Activated CD4-positive, alpha-beta T cell treated with anti-CD3 and anti-CD28 coated beads, Interleukin-2, amount 10 ng/mL, durations not matched to agents 24 days and 14 days (primary cell): ENCODE measurements around the gene CDK5RAP2. TPM values are rescaled to one million over a fixed set of nuclear protein-coding genes. Genes with fewer than 3 reads are reported as not detected.
A peak's percentile ranks its signal among the peaks of the same experiment; 100 is the strongest.

Experiments
- DNase-seq: peaks from one replicate; pipeline ENCODE4 v3.0.0; 2022
- H3K27ac Mint-ChIP-seq: one replicate; pipeline ENCODE4 v1.8.0; 2022; ENCODE audit warnings: mild to moderate bottlenecking, mixed read lengths
- H3K27me3 Mint-ChIP-seq: one replicate; pipeline ENCODE4 v1.8.0; 2022; ENCODE audit warnings: mixed read lengths
- H3K36me3 Mint-ChIP-seq: one replicate; pipeline ENCODE4 v1.8.0; 2022; ENCODE audit warnings: low read depth, mild to moderate bottlenecking, mixed read lengths
- H3K4me1 Mint-ChIP-seq: one replicate; pipeline ENCODE4 v1.8.0; 2021; ENCODE audit warnings: mixed read lengths
- H3K4me3 Mint-ChIP-seq: one replicate; pipeline ENCODE4 v1.8.0; 2022; ENCODE audit warnings: mild to moderate bottlenecking, moderate library complexity, mixed read lengths
- H3K9me3 Mint-ChIP-seq: one replicate; pipeline ENCODE4 v1.8.0; 2021; ENCODE audit warnings: mixed read lengths
- intact Hi-C: fragments of 100-400 bp; cut with micrococcal nuclease; formaldehyde crosslinking; loops from one replicate; pipeline ENCODE4 v1.15.1; 2023
- total RNA-seq: library from RNA; stranded (reverse); gene quantifications from 2 replicates; pipeline ENCODE4 v1.2.3, GENCODE V29; 2022

CDK5RAP2 gene
- total RNA-seq, 1 donor from 2014 or later, result 70.0 TPM

DNA sequence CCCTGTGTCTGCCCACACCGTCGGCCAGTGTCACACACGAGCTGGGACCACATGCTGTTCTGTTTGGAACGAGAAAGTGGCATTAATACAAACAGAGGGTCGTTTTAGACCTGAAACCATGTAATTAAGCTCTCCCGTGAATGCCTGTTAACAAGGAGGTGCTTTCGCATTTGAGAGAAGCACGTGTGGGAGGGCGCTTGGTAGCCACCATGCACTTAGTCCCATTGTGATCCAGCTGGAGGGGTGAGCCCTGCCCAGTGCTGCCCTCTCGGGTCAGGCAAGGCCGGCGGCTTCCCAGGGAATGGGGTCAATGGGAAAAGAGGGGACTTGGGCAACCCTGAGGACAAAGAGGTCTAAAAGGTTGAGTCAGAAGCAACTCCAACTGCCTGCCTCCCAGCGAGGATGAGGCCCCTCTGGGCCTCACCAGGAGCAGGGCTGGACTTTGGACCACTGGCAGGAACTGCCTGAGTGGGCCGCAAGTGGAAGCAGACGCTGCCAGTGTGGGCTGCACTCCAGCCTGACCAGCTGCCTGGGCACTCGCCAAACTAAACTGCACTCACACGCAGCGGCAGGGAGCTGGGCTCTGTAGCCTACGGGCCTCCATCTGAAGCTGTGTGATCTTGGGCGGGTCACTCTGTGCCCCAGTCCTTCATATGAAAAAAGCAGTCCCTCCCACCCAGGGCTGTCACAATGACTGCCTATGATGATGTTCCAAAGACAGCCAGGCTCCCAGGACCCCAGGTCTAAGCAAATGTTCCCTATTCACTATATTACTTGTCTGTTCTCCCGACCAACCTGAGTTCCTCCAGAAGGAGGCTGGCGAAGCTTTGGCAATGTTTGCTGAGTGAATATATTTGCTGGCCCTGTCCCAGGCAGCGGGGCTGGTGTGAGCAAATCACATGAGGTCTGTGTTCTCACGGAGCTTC is 195.7 kb downstream of the CDK5RAP2 start:
- no peaks in the 10 kb centered on the region for H3K9me3 Mint-ChIP-seq
- H3K4me3 Mint-ChIP-seq, result no peak overlapping the region
- peaks cover 22% of the 10 kb centered on the region for H3K36me3 Mint-ChIP-seq
- intact Hi-C loops, result no loop called here
- no peaks in the 10 kb centered on the region for H3K27me3 Mint-ChIP-seq
- H3K27ac Mint-ChIP-seq, result no peak overlapping the region
- no peak for DNase-seq
- H3K4me1 Mint-ChIP-seq, result no peaks in the 10 kb centered on the region

DNA sequence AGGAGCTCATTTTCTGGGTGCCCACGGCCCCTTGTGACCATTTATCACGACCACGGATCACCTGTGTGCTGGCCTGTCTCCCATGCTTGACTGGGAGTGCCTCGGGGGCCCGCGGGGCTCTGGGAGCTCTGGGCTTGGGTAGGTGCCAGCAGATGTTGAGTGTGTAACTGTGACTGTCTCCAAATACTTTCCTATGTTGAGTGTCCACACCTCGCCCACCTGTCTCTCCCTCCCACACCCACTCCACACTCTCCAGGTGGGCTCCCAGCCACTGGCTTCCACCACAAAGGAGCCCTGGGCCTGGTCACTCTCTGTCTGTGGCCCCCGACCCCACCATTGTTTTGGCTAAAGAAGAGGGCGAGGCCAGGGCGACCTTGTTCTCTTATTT is 196.4 kb downstream of the CDK5RAP2 start:
- H3K27ac Mint-ChIP-seq, result no peak overlapping the region
- no peaks in the 10 kb centered on the region for H3K27me3 Mint-ChIP-seq
- peaks cover 15% of the 10 kb centered on the region for H3K36me3 Mint-ChIP-seq
- DNase-seq, result no peak
- no peaks in the 10 kb centered on the region for H3K4me1 Mint-ChIP-seq
- H3K4me3 Mint-ChIP-seq, result no peak overlapping the region
- H3K9me3 Mint-ChIP-seq, result no peaks in the 10 kb centered on the region
- intact Hi-C loops, result no loop called here

DNA sequence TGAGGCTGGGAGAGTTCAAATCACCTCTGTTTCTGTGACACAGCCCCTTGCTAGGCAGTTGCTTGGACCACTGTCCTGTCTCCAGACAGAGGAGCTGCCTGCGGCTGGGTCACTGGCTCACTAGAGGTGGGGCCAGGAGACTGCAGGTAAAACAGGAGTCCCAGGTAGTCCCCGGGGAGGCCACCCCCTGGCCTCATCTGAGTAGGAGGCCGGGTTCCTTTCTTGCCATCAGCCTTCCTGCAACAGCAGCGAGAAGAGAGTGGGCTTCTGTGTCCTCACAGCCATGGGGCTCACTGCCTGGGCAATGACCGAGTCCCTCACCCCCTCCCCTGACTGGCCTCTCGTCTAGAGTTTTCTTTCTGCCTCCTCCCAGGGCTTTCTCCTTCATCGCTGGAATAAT is 197.5 kb downstream of the CDK5RAP2 start:
- Mint-ChIP-seq H3K36me3 (peaks cover 9% of the 10 kb centered on the region), H3K4me3 (no peak overlapping the region), H3K4me1 (no peaks in the 10 kb centered on the region), H3K27ac (no peak overlapping the region), H3K9me3 (no peaks in the 10 kb centered on the region), H3K27me3 (no peaks in the 10 kb centered on the region)
- no peak for DNase-seq
- intact Hi-C loops, result no loop called here

DNA sequence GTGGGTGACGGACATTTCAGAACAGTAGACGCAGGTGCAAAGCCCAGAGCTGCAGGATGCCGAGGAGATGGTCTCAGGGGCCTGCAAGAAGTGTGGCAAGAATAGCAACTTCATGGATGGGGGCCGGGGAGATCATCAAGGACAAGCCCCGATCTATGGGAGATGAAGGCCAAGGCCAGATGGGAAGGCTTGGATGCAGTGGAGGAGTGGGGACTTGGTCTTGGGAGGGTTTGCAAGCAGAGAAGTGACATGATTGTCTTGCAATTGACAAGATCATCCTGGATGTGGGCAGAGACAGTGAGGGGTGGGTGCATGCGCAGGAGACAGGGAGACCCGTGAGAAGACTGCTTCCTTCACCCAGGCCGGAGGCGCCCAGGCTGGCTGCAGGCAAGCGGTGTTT is 198.1 kb downstream of the CDK5RAP2 start:
- H3K27ac Mint-ChIP-seq, result peak overlapping the region; percentile 49

DNA sequence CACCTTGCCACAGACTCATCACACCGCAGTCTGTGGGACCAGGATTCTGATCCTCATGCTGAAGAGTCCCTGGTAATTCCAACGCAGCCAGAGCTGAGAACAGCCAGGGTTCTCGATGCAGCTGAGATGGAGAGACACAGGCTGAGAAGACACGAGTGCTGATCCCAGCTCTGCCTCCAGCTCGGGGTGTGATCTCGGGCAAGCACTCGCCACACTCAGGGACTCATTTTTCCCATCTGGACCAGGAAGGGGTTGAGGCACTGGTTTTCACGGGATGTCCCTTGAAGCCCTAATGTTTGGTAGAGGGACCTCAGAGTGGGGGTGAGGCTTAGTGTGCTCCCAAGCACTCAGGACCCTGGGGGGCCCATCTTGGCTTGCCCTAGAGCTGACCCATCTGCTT is 200.4 kb downstream of the CDK5RAP2 start:
- Mint-ChIP-seq H3K36me3 (peaks cover 6% of the 10 kb centered on the region), H3K27ac (no peak overlapping the region), H3K4me1 (no peaks in the 10 kb centered on the region), H3K27me3 (no peaks in the 10 kb centered on the region), H3K9me3 (no peaks in the 10 kb centered on the region), H3K4me3 (no peak overlapping the region)
- intact Hi-C loops, result no loop called here
- DNase-seq, result no peak

More for the DNA sequence above, 198.1 kb downstream of the CDK5RAP2 start:
- Mint-ChIP-seq H3K27me3 (no peaks in the 10 kb centered on the region), H3K9me3 (no peaks in the 10 kb centered on the region), H3K4me3 (no peak overlapping the region), H3K36me3 (peaks cover 8% of the 10 kb centered on the region), H3K4me1 (no peaks in the 10 kb centered on the region)
- DNase-seq, result no peak
- intact Hi-C loops, result no loop called here

DNA sequence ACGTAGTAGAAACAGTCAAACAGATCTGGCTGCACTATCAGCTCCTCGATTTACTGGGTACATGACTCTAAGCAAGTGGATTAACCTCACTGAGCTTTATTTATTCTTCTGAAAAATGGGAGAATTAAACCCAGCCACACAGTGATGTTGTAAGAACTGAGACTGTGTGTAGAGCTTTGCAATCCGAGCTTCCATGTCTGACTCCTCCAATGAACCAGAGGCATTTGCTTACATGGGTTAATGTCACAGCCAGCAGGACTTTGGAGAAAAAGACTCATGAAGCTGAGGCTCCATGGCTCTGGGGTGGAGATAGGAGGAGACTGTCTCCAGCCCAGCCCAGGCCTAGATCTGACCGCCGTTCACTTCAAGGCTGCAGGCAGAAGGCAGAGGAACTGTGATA is 201.3 kb downstream of the CDK5RAP2 start:
- no peaks in the 10 kb centered on the region for H3K4me1 Mint-ChIP-seq
- H3K27ac Mint-ChIP-seq, result no peak overlapping the region
- DNase-seq, result no peak
- no peaks in the 10 kb centered on the region for H3K9me3 Mint-ChIP-seq
- intact Hi-C loops, result no loop called here
- H3K36me3 Mint-ChIP-seq, result peaks cover 6% of the 10 kb centered on the region
- H3K4me3 Mint-ChIP-seq, result no peak overlapping the region
- H3K27me3 Mint-ChIP-seq, result no peaks in the 10 kb centered on the region

DNA sequence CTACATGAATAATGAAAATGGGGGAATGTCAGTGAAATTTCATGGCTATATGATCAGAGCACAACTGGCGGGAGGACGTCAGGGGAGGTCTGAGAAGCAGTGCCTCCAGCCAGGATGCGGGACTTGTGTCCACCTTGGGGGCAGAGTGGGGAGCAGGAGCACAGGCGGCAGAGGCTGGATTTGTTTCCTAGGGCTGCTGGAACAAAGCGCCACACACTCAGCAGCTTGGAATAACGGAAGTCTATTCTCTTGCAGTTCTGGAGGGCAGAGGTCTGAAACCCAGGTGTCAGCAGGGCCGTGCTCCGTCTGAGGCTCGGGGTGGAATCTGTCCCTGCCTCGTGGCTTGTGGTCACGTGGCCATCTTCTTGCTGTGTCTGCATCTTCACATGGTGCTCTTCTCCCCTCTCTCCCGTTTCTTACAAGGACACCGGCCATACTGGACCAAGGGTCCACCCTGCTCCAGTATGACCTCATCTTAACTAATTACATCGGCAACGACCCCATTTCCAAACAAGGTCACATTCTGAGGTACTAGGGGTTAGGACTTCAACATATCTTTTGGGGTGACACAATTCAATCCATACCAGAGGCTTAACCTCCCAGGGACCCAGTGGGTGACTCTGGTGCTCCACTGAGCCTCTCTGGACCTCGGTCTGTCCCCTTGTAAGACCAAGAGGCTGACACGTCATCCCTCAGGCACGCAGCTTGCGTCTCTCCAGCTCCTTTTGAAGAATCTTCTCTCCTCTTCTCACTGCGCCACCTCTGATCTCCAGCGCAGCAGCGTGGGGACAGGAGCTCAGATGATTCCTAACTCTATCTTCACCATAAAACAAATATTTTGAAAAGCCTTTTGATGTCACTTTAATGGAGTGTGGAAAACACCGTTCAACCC is 202.5 kb downstream of the CDK5RAP2 start:
- Mint-ChIP-seq H3K36me3 (peaks cover 6% of the 10 kb centered on the region), H3K9me3 (no peaks in the 10 kb centered on the region), H3K27ac (no peak overlapping the region), H3K4me3 (no peak overlapping the region), H3K27me3 (no peaks in the 10 kb centered on the region), H3K4me1 (no peaks in the 10 kb centered on the region)
- intact Hi-C loops, result no loop called here
- DNase-seq, result no peak

DNA sequence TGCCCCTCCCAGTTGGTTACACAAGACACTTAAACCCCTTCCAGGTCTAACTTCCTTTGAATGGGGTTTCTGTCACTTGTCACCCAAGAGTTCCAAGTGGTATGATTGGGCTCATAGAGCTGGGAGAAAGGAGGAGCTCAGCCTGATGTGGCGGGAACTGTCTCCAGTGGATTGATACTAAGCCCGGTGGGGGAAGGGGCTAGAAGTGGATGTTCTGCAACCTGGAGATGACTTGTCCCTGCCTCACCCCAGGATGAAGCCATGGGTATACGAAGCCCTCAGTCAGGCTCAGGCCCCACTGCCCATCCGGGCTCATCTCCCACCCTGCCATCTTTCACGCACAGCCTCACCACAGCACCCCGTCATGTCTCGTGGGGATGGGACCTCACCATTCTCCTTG is 203.9 kb downstream of the CDK5RAP2 start:
- DNase-seq, result no peak
- Mint-ChIP-seq H3K36me3 (peaks cover 2% of the 10 kb centered on the region), H3K4me3 (no peak overlapping the region), H3K27me3 (no peaks in the 10 kb centered on the region), H3K9me3 (no peaks in the 10 kb centered on the region), H3K27ac (no peak overlapping the region), H3K4me1 (no peaks in the 10 kb centered on the region)
- intact Hi-C loops, result no loop called here

DNA sequence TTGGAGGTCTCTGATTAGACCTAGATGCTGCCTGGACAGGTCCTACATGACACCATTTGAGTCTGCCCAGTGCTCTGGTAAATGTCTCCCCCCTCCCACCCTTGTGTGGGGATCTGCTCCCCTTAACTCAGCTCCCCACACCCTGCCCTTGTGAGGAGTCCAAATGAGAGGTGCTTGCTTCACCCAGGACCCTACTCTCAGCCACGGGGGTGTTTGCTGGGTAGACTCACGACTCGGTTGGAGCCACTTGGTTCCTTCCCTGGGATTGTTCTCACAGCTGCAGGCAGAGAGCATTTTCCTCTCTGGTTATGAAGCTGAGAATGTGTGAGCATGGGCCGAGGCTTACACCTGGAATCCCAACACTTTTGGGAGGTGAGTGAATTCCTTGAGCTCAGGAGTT is 204.7 kb downstream of the CDK5RAP2 start:
- Mint-ChIP-seq H3K4me3 (no peak overlapping the region), H3K27ac (no peak overlapping the region), H3K4me1 (no peaks in the 10 kb centered on the region), H3K9me3 (no peaks in the 10 kb centered on the region), H3K27me3 (no peaks in the 10 kb centered on the region), H3K36me3 (peaks cover 2% of the 10 kb centered on the region)
- intact Hi-C loops, result no loop called here
- DNase-seq, result no peak

DNA sequence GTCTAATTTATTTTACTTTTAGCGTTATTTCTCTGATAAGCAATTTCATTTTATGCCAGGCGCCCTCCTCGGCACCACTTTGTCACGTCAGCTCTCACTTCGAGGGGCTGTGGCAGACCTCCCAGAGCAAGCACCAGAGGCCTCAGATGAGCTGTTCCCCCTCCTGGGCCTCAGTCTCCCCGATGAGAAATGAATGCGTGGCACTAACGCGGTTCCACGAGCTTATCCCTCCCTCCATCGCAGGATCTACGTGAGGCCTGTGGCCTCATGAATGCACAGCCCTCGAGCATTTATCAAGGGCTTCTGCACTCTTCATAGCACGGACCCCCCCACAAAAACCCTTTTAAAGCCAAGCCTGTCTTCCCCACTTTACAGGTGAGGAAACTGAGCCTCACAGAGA is 205.2 kb downstream of the CDK5RAP2 start:
- no peaks in the 10 kb centered on the region for H3K9me3 Mint-ChIP-seq
- H3K4me3 Mint-ChIP-seq, result no peak overlapping the region
- no peaks in the 10 kb centered on the region for H3K4me1 Mint-ChIP-seq
- intact Hi-C loops, result no loop called here
- peaks cover 2% of the 10 kb centered on the region for H3K36me3 Mint-ChIP-seq
- H3K27me3 Mint-ChIP-seq, result no peaks in the 10 kb centered on the region
- no peak overlapping the region for H3K27ac Mint-ChIP-seq
- DNase-seq, result no peak

DNA sequence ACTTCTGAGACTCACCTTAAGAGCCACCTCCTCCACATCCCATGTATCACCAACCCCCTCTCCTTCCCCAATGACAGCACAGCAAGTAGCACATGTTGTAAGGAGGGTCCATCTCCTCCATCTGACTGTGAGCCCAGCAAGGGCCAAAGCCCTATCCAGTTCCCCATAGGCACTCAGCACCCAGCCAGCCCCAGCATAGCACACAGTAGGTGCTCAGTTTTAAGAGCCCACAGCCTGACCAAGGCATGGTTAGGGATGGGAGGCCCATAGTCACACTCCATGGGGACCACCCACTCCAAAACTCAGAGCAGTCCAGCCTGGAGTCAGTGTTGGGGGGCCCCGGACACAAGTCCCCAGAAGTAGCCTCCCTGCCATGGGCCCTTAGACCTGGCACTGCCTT is 205.7 kb downstream of the CDK5RAP2 start:
- no peak for DNase-seq
- no peaks in the 10 kb centered on the region for H3K27me3 Mint-ChIP-seq
- intact Hi-C loops, result no loop called here
- no peak overlapping the region for H3K4me3 Mint-ChIP-seq
- no peaks in the 10 kb centered on the region for H3K4me1 Mint-ChIP-seq
- no peak overlapping the region for H3K27ac Mint-ChIP-seq
- H3K9me3 Mint-ChIP-seq, result no peaks in the 10 kb centered on the region
- peaks cover 2% of the 10 kb centered on the region for H3K36me3 Mint-ChIP-seq

DNA sequence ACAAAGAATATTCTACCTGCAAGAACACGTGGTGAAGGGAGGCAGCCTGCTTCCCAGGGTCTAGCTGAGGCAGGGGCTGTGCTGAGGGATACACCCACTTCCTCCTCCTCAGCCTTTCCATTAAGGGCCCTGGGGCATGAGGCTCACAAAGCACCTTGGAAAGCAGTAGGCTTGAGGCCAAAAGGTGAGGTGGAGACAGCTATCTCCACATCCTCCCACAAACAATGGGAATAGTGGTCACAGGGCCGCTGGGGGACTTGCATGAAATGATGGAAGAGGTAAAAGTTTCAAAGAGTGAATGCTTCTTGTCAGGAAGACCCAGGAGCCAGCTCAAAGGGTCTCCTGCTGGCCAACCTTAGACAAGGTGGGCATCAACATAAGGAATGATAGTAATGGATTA is 207.9 kb downstream of the CDK5RAP2 start:
- intact Hi-C loops, result no loop called here
- H3K27ac Mint-ChIP-seq, result no peak overlapping the region
- H3K36me3 Mint-ChIP-seq, result peaks cover 2% of the 10 kb centered on the region
- no peak overlapping the region for H3K4me3 Mint-ChIP-seq
- no peaks in the 10 kb centered on the region for H3K27me3 Mint-ChIP-seq
- no peak for DNase-seq
- H3K9me3 Mint-ChIP-seq, result no peaks in the 10 kb centered on the region
- no peaks in the 10 kb centered on the region for H3K4me1 Mint-ChIP-seq

DNA sequence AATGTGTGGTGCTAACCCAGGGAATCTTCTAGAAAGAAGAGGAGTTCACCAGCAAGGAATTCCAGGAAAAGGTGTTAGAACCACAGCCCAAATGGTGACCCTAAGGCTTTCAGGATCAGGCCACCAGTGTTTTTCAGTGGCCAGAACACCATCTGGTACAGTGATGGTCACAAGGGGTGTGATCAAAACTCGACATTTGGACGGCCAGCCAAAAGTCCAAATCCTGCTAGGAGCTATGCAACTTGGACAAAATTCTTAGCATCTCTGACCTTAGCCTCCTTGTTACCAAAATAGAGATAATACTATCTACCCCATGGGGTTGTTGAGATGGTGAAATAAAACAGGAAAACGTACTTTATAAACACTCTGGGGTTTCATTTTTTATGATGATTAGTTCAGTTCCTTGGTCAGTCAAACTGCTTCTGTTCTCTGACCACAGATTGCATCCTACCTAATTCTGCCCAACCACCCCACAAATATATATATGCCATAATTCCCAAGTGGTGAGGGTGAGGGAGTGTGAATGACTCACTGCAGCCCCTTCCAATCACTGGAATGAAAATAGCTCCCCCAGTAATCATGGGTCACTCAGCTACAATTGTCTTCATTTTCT is 210.3 kb downstream of the CDK5RAP2 start:
- Mint-ChIP-seq H3K4me3 (no peak overlapping the region), H3K27me3 (no peaks in the 10 kb centered on the region), H3K27ac (no peak overlapping the region), H3K36me3 (no peaks in the 10 kb centered on the region), H3K4me1 (no peaks in the 10 kb centered on the region), H3K9me3 (no peaks in the 10 kb centered on the region)
- intact Hi-C loops, result no loop called here
- DNase-seq, result no peak

DNA sequence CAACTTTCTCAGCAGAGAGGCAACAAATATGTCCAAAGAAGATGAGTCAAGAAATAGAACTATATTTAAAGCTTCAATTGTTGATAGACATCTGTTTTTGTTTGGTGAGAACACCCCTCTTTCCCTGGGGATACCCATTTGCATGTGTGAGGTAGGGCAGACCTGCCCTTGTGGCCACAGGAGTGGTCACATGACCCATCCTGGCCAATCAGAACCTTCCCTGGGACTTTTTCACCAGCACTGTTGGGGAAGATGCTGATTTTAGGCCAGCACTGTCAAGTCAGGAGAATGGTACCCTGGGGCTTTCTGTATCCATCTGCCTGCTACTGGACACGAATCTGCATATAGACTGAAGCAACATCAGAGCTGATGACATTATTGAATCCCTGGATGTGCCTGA is 211.2 kb downstream of the CDK5RAP2 start:
- Mint-ChIP-seq H3K4me1 (no peaks in the 10 kb centered on the region), H3K27ac (no peak overlapping the region), H3K9me3 (no peaks in the 10 kb centered on the region), H3K36me3 (no peaks in the 10 kb centered on the region), H3K4me3 (no peak overlapping the region), H3K27me3 (peaks cover under 1% of the 10 kb centered on the region)
- intact Hi-C loops, result no loop called here
- no peak for DNase-seq
